Measurements from ENCODE around the gene OBI1. TPM values are rescaled to one million over a fixed set of nuclear protein-coding genes. Genes with fewer than 3 reads are reported as not detected.

OBI1 gene
- total and polyA plus RNA-seq, 4 donors: 2.7 to 16.5 (median 6.6) TPM

DNA sequence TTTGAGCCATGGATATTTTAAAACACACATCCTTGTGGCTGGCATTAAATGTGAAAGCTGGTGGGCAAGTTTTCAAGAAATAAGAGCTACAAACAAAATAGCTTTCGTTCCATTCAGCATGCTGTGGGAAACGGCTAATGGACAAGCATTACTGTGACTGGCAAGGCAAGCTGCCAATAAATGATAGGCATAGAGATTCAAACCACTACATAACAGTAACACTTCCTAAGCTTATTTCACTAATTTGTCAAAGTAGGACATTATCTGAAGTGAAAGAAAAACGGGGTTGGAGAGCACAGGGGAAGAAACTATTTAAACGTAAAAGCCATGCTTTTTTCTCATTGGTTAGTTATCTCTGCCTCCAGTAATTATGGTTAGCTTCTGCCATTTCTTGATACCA is 26.0 kb downstream of the OBI1 start:
- 63 to 91% methylated on average over 4 of the region's 4 CpGs for WGBS, 2 donors
- no peak for ATAC-seq (ENCODE audit: insufficient read depth, low FRiP score)
- no peak for DNase-seq
- Histone ChIP-seq H3K9ac (ENCODE audit: insufficient read depth in 1 of 2, low read length in 2 of 2) (no peak overlapping the region), H3K36me3 (ENCODE audit: control insufficient read depth in 4 of 4, insufficient read depth in 4 of 4, low read length in 4 of 4) (peaks cover 12 to 26% (median 22%) of the 10 kb centered on the region in 4 donors), H3K4me1 (ENCODE audit: control insufficient read depth in 5 of 5, insufficient read depth in 5 of 5, low read length in 5 of 5) (no peaks in the 10 kb centered on the region), H3K9me3 (ENCODE audit: control insufficient read depth in 4 of 4, insufficient read depth in 3 of 4, low read length in 3 of 4) (no peaks in the 10 kb centered on the region), H3K27me3 (ENCODE audit: control insufficient read depth in 3 of 3, insufficient read depth in 3 of 3, low read length in 2 of 3) (no peaks in the 10 kb centered on the region), H3K4me3 (no peak overlapping the region), H3K27ac (ENCODE audit: low read depth in 1 of 2, low read length in 1 of 2) (no peak overlapping the region)
- TF ChIP-seq, protein P1, sequence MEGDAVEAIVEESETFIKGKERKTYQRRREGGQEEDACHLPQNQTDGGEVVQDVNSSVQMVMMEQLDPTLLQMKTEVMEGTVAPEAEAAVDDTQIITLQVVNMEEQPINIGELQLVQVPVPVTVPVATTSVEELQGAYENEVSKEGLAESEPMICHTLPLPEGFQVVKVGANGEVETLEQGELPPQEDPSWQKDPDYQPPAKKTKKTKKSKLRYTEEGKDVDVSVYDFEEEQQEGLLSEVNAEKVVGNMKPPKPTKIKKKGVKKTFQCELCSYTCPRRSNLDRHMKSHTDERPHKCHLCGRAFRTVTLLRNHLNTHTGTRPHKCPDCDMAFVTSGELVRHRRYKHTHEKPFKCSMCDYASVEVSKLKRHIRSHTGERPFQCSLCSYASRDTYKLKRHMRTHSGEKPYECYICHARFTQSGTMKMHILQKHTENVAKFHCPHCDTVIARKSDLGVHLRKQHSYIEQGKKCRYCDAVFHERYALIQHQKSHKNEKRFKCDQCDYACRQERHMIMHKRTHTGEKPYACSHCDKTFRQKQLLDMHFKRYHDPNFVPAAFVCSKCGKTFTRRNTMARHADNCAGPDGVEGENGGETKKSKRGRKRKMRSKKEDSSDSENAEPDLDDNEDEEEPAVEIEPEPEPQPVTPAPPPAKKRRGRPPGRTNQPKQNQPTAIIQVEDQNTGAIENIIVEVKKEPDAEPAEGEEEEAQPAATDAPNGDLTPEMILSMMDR (IDR thresholded peaks at IDR 0.05; ENCODE audit: control extremely low read depth, extremely low read depth): no peak

DNA sequence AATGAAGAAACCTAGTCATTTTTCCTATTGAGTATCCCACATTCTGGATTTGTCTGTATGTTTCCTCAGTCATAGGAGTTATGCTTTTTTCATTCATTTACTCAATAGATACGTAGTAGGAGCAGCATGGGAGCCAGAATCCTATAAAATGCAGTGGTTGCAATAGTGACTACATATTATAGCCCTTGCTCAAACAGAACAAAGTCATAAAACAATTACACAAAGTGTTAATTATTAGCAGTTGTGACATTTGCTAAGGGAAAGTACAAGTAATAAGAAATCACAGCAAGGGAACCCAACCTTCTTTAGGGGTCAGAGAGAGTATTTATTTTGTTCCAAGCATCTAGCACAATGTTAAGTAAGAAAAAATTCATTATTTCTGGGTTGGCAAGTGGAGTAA is 27.9 kb downstream of the OBI1 start:
- H3K9ac ChIP-seq (ENCODE audit: insufficient read depth in 1 of 2, low read length in 2 of 2): no peak overlapping the region
- WGBS, 2 donors: 96 to 97% methylated on average over 1 of the region's 1 CpG
- no peak overlapping the region for H3K27ac ChIP-seq (ENCODE audit: low read depth in 1 of 2, low read length in 1 of 2)
- no peak for DNase-seq
- H3K36me3 ChIP-seq (ENCODE audit: control insufficient read depth in 4 of 4, insufficient read depth in 4 of 4, low read length in 4 of 4): peaks cover 8 to 21% (median 17%) of the 10 kb centered on the region in 4 donors
- no peak for ATAC-seq (ENCODE audit: insufficient read depth, low FRiP score)
- no peak overlapping the region for H3K4me3 ChIP-seq
- TF ChIP-seq, protein P1 (IDR thresholded peaks at IDR 0.05; ENCODE audit: control extremely low read depth, extremely low read depth): no peak
- H3K9me3 ChIP-seq (ENCODE audit: control insufficient read depth in 4 of 4, insufficient read depth in 3 of 4, low read length in 3 of 4): no peaks in the 10 kb centered on the region
- H3K27me3 ChIP-seq (ENCODE audit: control insufficient read depth in 3 of 3, insufficient read depth in 3 of 3, low read length in 2 of 3): no peaks in the 10 kb centered on the region
- no peaks in the 10 kb centered on the region for H3K4me1 ChIP-seq (ENCODE audit: control insufficient read depth in 5 of 5, insufficient read depth in 5 of 5, low read length in 5 of 5)

DNA sequence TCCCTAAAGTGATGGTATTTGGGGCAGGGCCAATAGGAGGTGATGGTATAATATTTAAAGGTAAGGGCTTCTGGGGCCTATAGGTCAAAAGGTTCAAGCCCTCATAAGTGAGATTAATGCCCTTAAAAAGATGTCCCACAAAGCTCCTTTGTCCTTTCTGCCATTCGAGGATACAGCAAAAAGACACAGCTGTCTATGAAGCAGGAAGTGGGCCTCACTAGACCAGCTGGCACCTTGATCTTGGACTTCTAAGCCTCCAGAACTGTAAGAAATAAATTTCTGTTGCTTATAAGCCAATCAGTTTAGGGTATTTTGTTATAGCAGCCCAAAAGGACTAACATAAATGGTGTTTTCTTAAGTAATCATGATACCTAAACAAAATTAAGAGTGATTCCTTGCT is 28.4 kb downstream of the OBI1 start:
- Histone ChIP-seq H3K4me1 (ENCODE audit: control insufficient read depth in 5 of 5, insufficient read depth in 5 of 5, low read length in 5 of 5) (no peaks in the 10 kb centered on the region), H3K9me3 (ENCODE audit: control insufficient read depth in 4 of 4, insufficient read depth in 3 of 4, low read length in 3 of 4) (no peaks in the 10 kb centered on the region), H3K4me3 (no peak overlapping the region), H3K9ac (ENCODE audit: insufficient read depth in 1 of 2, low read length in 2 of 2) (no peak overlapping the region), H3K36me3 (ENCODE audit: control insufficient read depth in 4 of 4, insufficient read depth in 4 of 4, low read length in 4 of 4) (peaks cover 7 to 23% (median 18%) of the 10 kb centered on the region in 4 donors), H3K27ac (ENCODE audit: low read depth in 1 of 2, low read length in 1 of 2) (no peak overlapping the region), H3K27me3 (ENCODE audit: control insufficient read depth in 3 of 3, insufficient read depth in 3 of 3, low read length in 2 of 3) (no peaks in the 10 kb centered on the region)
- no peak for ATAC-seq (ENCODE audit: insufficient read depth, low FRiP score)
- no peak for DNase-seq
- TF ChIP-seq, protein P1 (IDR thresholded peaks at IDR 0.05; ENCODE audit: control extremely low read depth, extremely low read depth): no peak
- 89 to 93% methylated on average over 1 of the region's 1 CpG for WGBS, 2 donors

DNA sequence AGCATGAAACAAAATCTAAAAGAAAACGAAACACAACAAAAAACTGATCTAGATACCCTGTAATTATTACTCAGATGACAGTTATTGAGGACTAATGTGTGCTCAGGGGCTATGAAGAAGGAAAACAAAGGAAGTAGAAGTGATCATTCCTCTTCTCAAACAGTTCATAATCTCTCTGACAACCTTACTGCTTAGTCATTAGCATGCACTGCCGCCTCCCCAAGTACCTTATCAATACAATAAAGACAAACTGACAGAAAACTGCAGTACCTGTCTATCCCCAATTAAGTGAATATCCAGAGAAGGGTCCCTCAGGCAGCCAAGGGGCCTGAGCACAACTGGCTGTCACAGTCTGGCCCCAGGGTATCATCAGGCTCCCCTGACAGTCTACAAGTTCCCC is 33.6 kb downstream of the OBI1 start:
- Histone ChIP-seq H3K27ac (ENCODE audit: low read depth in 1 of 2, low read length in 1 of 2) (no peak overlapping the region), H3K9me3 (ENCODE audit: control insufficient read depth in 4 of 4, insufficient read depth in 3 of 4, low read length in 3 of 4) (no peaks in the 10 kb centered on the region), H3K9ac (ENCODE audit: insufficient read depth in 1 of 2, low read length in 2 of 2) (no peak overlapping the region), H3K27me3 (ENCODE audit: control insufficient read depth in 3 of 3, insufficient read depth in 3 of 3, low read length in 2 of 3) (no peaks in the 10 kb centered on the region), H3K36me3 (ENCODE audit: control insufficient read depth in 4 of 4, insufficient read depth in 4 of 4, low read length in 4 of 4) (peaks cover 2 to 10% (median 5%) of the 10 kb centered on the region in 4 donors), H3K4me1 (ENCODE audit: control insufficient read depth in 5 of 5, insufficient read depth in 5 of 5, low read length in 5 of 5) (no peaks in the 10 kb centered on the region), H3K4me3 (no peak overlapping the region)
- ATAC-seq (ENCODE audit: insufficient read depth, low FRiP score): no peak
- 93 to 97% methylated on average over 2 of the region's 2 CpGs for WGBS, 2 donors
- TF ChIP-seq, protein P1 (IDR thresholded peaks at IDR 0.05; ENCODE audit: control extremely low read depth, extremely low read depth): no peak
- DNase-seq: no peak
